SK-N-SH (cell line): ENCODE measurements around the gene MAMSTR. TPM values are rescaled to one million over a fixed set of nuclear protein-coding genes. Genes with fewer than 3 reads are reported as not detected.

ENCODE experiments used
- CTCF ChIA-PET: fragments of 300-600, 350-600 bp; formaldehyde crosslinking; extraction: SDS; loops from one replicate; lab custom pipeline; 2021; lab: Yijun Ruan, JAX
- POLR2A ChIA-PET: fragments of 350-600 bp; sonication (Branson Sonifier 250); formaldehyde crosslinking; extraction: SDS; loops from one replicate; lab custom pipeline; 2020; ENCODE audit warnings: antibody characterized with exemption, inconsistent platforms; lab: Yijun Ruan, JAX
- DNase-seq: peaks from one replicate; pipeline ENCODE4 v3.0.0; 2012
- H2AFZ ChIP-seq: fragments of 200-600 bp; sonication (generic); 2 replicates; pipeline ENCODE4 v1.8.1; 2016; ENCODE audit warnings: antibody characterized with exemption, mild to moderate bottlenecking, low read depth
- H3F3A ChIP-seq: fragments of 200-600 bp; sonication (generic); replicated peaks from 2 replicates; pipeline ENCODE3; 2016; ENCODE audit warnings: antibody characterized with exemption, mild to moderate bottlenecking; ENCODE audit not compliant: insufficient read depth
- H3K27ac ChIP-seq, 2 experiments: fragments of 200-500 bp in 1 of 2; fragments of 200-600 bp in 1 of 2; sonication (Bioruptor generic) in 1 of 2; sonication (generic), shearing (Covaris generic) in 1 of 2; 2 replicates each; pipeline versions ENCODE4 v1.5.1 to v1.6.1; 2014 to 2016; ENCODE audit warnings: low read depth in 2 of 2, inconsistent platforms in 1 of 2, low read length in 1 of 2, mild to moderate bottlenecking in 1 of 2, mixed read lengths in 1 of 2
- H3K27me3 ChIP-seq: fragments of 200-600 bp; sonication (generic), shearing (Covaris generic); 2 replicates; pipeline ENCODE4 v1.6.1; 2016; ENCODE audit warnings: mixed run types; ENCODE audit not compliant: insufficient read depth
- H3K36me3 ChIP-seq, 2 experiments: fragments of 200-500 bp in 1 of 2; fragments of 200-600 bp in 1 of 2; sonication (Bioruptor generic) in 1 of 2; sonication (generic) in 1 of 2; replicated peaks in 1 of 2; 2 replicates each; pipeline versions ENCODE3 to v1.5.1; 2014 to 2016; ENCODE audit warnings: low read length in 1 of 2, mild to moderate bottlenecking in 1 of 2; ENCODE audit not compliant: insufficient read depth in 2 of 2, control insufficient read depth in 1 of 2
- H3K4me1 ChIP-seq, 2 experiments: fragments of 200-500 bp in 1 of 2; fragments of 200-600 bp in 1 of 2; sonication (Bioruptor generic) in 1 of 2; sonication (generic), shearing (Covaris generic) in 1 of 2; 2 replicates each; pipeline versions ENCODE4 v1.5.1 to v1.6.1; 2014 to 2016; ENCODE audit warnings: low read depth in 1 of 2, low read length in 1 of 2, mixed run types in 1 of 2; ENCODE audit not compliant: insufficient read depth in 2 of 2, control insufficient read depth in 1 of 2
- H3K4me2 ChIP-seq: fragments of 200-600 bp; sonication (generic), shearing (Covaris generic); 2 replicates; pipeline ENCODE4 v1.6.1; 2017; ENCODE audit warnings: mixed run types
- H3K4me3 ChIP-seq, 2 experiments: fragments of 200-500 bp in 1 of 2; fragments of 200-600 bp in 1 of 2; sonication (Bioruptor generic) in 1 of 2; sonication (generic), shearing (Covaris generic) in 1 of 2; 2 replicates each; pipeline versions ENCODE4 v1.5.1 to v1.8.1; 2014 to 2016; ENCODE audit warnings: low read depth in 2 of 2, inconsistent platforms in 1 of 2, low read length in 1 of 2, mild to moderate bottlenecking in 1 of 2, mixed read lengths in 1 of 2, moderate library complexity in 1 of 2
- H3K79me2 ChIP-seq: fragments of 200-600 bp; sonication (generic); 2 replicates; pipeline ENCODE4 v1.8.1; 2017; ENCODE audit warnings: mild to moderate bottlenecking; ENCODE audit not compliant: insufficient read depth
- H3K9ac ChIP-seq: fragments of 200-600 bp; sonication (generic); 2 replicates; pipeline ENCODE4 v1.6.1; 2017; ENCODE audit warnings: mixed run types
- H3K9me2 ChIP-seq: fragments of 200-600 bp; sonication (generic); 2 replicates; pipeline ENCODE4 v1.6.1; 2017; ENCODE audit warnings: mixed run types
- H3K9me3 ChIP-seq: fragments of 200-600 bp; sonication (generic); 2 replicates; pipeline ENCODE4 v1.6.1; 2017; ENCODE audit warnings: mixed run types, mild to moderate bottlenecking, moderate library complexity
- H4K20me1 ChIP-seq: fragments of 200-600 bp; sonication (generic); 2 replicates; pipeline ENCODE4 v1.6.1; 2017; ENCODE audit warnings: mild to moderate bottlenecking, mixed run types; ENCODE audit not compliant: insufficient read depth
- CHD2 ChIP-seq: fragments of 150-350 bp; IDR thresholded peaks from 2 replicates; pipeline ENCODE4 v1.6.1; 2018; ENCODE audit warnings: low read length; ENCODE audit not compliant: partially characterized antibody
- EP300 ChIP-seq, 2 experiments: IDR thresholded peaks; 2 replicates each; pipeline versions ENCODE4 v1.4.0 to v1.6.1; 2012; ENCODE audit warnings: borderline replicate concordance in 1 of 2, low read depth in 1 of 2, low read length in 1 of 2
- FOSL2 ChIP-seq: IDR thresholded peaks from 2 replicates; pipeline ENCODE4 v1.4.0; 2012; ENCODE audit warnings: low read depth, mild to moderate bottlenecking, moderate library complexity, borderline replicate concordance
- FOXM1 ChIP-seq: IDR thresholded peaks from 2 replicates; pipeline ENCODE4 v1.4.0; 2012; ENCODE audit warnings: low read depth, mild to moderate bottlenecking
- GABPA ChIP-seq: IDR thresholded peaks from 2 replicates; pipeline ENCODE4 v1.4.0; 2012; ENCODE audit warnings: low read depth, mild to moderate bottlenecking
- GATA2 ChIP-seq: sonication (generic); formaldehyde crosslinking; IDR thresholded peaks from 2 replicates; pipeline ENCODE4 v1.5.0; 2020; ENCODE audit warnings: mild to moderate bottlenecking, missing genetic modification reagents
- MXI1 ChIP-seq: IDR thresholded peaks from 2 replicates; pipeline ENCODE4 v1.6.1; 2012; ENCODE audit warnings: mild to moderate bottlenecking, low read depth, low read length, improper control_type of control experiment
- PBX3 ChIP-seq: IDR thresholded peaks from 2 replicates; pipeline ENCODE4; 2012
- POLR2AphosphoS5 ChIP-seq: IDR thresholded peaks from 2 replicates; pipeline ENCODE4 v1.6.1; 2012; ENCODE audit warnings: low read depth, low read length
- RAD21 ChIP-seq: IDR thresholded peaks from 2 replicates; pipeline ENCODE4 v1.6.1; 2012; ENCODE audit warnings: mild to moderate bottlenecking, low read length
- RCOR1 ChIP-seq: fragments of 150-350 bp; IDR thresholded peaks from 2 replicates; pipeline ENCODE4 v1.6.1; 2017; ENCODE audit warnings: antibody characterized with exemption, low read length
- RXRA ChIP-seq: IDR thresholded peaks from 2 replicates; pipeline ENCODE4 v1.4.0; 2012; ENCODE audit warnings: low read depth, mild to moderate bottlenecking, borderline replicate concordance
- TAF1 ChIP-seq: IDR thresholded peaks from 2 replicates; pipeline ENCODE4 v1.6.1; 2012; ENCODE audit warnings: low read depth, mild to moderate bottlenecking, low read length, moderate library complexity, borderline replicate concordance
- TEAD4 ChIP-seq: IDR thresholded peaks from 2 replicates; pipeline ENCODE4 v1.4.0; 2012; ENCODE audit warnings: mild to moderate bottlenecking, borderline replicate concordance; ENCODE audit not compliant: insufficient read depth
- USF1 ChIP-seq: IDR thresholded peaks from 2 replicates; pipeline ENCODE4 v1.4.0; 2012; ENCODE audit warnings: low read depth, borderline replicate concordance
- USF2 ChIP-seq: fragments of 150-350 bp; IDR thresholded peaks from 2 replicates; pipeline ENCODE4 v1.6.1; 2017; ENCODE audit warnings: antibody characterized with exemption, low read length, low read depth, borderline replicate concordance
- YY1 ChIP-seq: IDR thresholded peaks from 2 replicates; pipeline ENCODE4 v1.4.0; 2012; ENCODE audit warnings: low read depth, mild to moderate bottlenecking
- WGBS: methylation state at CpG from one replicate; pipeline ENCODE4 v1.1.6; 2017; ENCODE audit warnings: low lambda C conversion rate; 5-methylcytosine and 5-hydroxymethylcytosine counted together
- polyA plus RNA-seq, 3 experiments: library from polyadenylated mRNA; depleted of rRNA; stranded (reverse); fragments of >200 nt; gene quantifications; 2 replicates each; pipeline ENCODE4 v1.2.3, GENCODE V29; 2012
- TF ChIP-seq, protein P1 (sequence below): fragments of 150-350 bp; IDR thresholded peaks from 2 replicates; pipeline ENCODE4 v1.6.1; 2016; ENCODE audit warnings: mild to moderate bottlenecking, low read depth, low read length

The MAMSTR gene
- polyA plus RNA-seq, 1 of the 3 experiments (the other 2 are of a cell fraction) = 1.1 TPM

DNA sequence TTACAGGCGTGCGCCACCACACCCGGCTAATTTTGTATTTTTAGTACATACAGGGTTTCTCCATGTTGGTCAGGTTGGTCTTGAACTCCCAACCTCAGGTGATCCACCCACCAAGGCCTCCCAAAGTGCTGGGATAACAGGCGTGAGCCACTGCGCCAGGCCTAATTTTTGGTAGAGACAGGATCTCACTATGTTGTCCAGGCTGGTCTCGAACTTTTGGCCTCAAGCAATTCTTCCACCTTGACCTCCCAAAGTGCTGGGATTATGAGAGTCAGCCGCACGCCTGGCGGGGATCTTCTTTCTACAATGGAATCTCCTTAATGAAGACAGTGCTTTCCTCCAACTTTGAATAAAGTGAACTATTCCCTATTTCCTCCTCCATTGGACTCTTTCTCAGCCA is 15.1 kb upstream of the MAMSTR start:
- Histone ChIP-seq H2AFZ (no peak overlapping the region), H3K27me3 (no peaks in the 10 kb centered on the region), H3F3A (peaks cover 7% of the 10 kb centered on the region), H3K4me2 (no peak overlapping the region), H3K4me1 (peaks cover 0 to 7% of the 10 kb centered on the region in 2 experiments; a peak in 1 of 4 replicates), H3K9me2 (no peaks in the 10 kb centered on the region), H4K20me1 (no peaks in the 10 kb centered on the region), H3K9ac (no peak overlapping the region), H3K9me3 (no peaks in the 10 kb centered on the region), H3K36me3 (no peaks in the 10 kb centered on the region), H3K27ac (no peak overlapping the region), H3K79me2 (no peaks in the 10 kb centered on the region), H3K4me3 (no peak overlapping the region)
- no peak for TF ChIP-seq FOXM1
- TF ChIP-seq, protein P1, sequence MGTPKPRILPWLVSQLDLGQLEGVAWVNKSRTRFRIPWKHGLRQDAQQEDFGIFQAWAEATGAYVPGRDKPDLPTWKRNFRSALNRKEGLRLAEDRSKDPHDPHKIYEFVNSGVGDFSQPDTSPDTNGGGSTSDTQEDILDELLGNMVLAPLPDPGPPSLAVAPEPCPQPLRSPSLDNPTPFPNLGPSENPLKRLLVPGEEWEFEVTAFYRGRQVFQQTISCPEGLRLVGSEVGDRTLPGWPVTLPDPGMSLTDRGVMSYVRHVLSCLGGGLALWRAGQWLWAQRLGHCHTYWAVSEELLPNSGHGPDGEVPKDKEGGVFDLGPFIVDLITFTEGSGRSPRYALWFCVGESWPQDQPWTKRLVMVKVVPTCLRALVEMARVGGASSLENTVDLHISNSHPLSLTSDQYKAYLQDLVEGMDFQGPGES = no peak
- TF ChIP-seq RCOR1 = no peak
- no peak for TF ChIP-seq RXRA
- no peak for TF ChIP-seq MXI1
- TF ChIP-seq RAD21 = no peak
- no peak for TF ChIP-seq CHD2
- no peak for TF ChIP-seq GABPA
- no peak for TF ChIP-seq USF2
- no peak for TF ChIP-seq PBX3
- no peak for TF ChIP-seq TEAD4
- TF ChIP-seq GATA2 = no peak
- DNase-seq = no peak
- ChIA-PET CTCF (no interaction called here), POLR2A (no interaction called here)
- WGBS = 96% methylated on average over 9 of the region's 9 CpGs

DNA sequence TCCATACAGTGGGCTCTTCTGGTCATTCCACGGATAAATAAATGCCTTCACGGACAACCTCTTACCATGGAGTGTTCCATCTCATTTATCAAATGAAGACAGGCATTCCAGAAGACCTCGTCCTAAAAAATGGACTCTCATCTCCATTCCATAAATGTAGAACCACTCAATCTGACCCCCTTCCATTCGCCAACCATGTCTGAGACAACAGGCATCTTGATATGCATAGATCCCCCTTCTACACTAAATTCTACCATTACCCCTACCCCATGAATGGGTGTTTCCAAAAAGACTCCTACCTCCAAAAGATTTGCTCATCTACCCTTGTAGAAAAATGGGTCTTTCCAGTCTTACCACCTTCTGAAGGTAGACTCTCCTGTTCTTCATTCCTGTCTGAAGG is 11.9 kb upstream of the MAMSTR start:
- Histone ChIP-seq H3K4me3 (no peak overlapping the region), H3F3A (no peaks in the 10 kb centered on the region), H2AFZ (no peak overlapping the region), H3K79me2 (no peaks in the 10 kb centered on the region), H3K27ac (no peak overlapping the region), H3K36me3 (no peaks in the 10 kb centered on the region), H3K4me1 (no peaks in the 10 kb centered on the region), H3K4me2 (no peak overlapping the region), H3K9ac (no peak overlapping the region), H3K9me3 (no peaks in the 10 kb centered on the region), H4K20me1 (no peaks in the 10 kb centered on the region), H3K27me3 (no peaks in the 10 kb centered on the region), H3K9me2 (no peaks in the 10 kb centered on the region)
- ChIA-PET CTCF (no interaction called here), POLR2A (no interaction called here)
- DNase-seq = no peak
- TF ChIP-seq PBX3 (no peak), USF1 (no peak), EP300 (IDR thresholded peaks at IDR 0.05; ENCODE audit: borderline replicate concordance in 1 of 2, low read depth in 1 of 2, low read length in 1 of 2) (no peak), POLR2AphosphoS5 (no peak), FOSL2 (no peak), YY1 (no peak), TEAD4 (no peak), GABPA (no peak), TAF1 (no peak)
- WGBS = 53% methylated on average over 4 of the region's 4 CpGs
